Calu3 (cell line): ENCODE measurements around the gene MAP2K4. TPM values are rescaled to one million over a fixed set of nuclear protein-coding genes. Genes with fewer than 3 reads are reported as not detected.

Source experiments
- BruUV-seq: library from RNA; stranded (reverse); fragments of 400-500 nt; replicated peaks from 2 replicates; lab custom pipeline; 2021; lab: Mats Ljungman, UMichigan
- CTCF ChIA-PET: fragments of 300-600 bp; sonication (Branson Sonifier 250); formaldehyde crosslinking; loops from one replicate; lab custom pipeline; 2022; ENCODE audit warnings: antibody characterized with exemption; lab: Charles Lee
- DNase-seq: peaks from one replicate; pipeline ENCODE4 v3.0.0; 2022
- H3K27ac Mint-ChIP-seq: one replicate; pipeline ENCODE4 v1.8.0; 2022; ENCODE audit warnings: mixed read lengths; ENCODE audit not compliant: unreplicated experiment
- H3K27me3 Mint-ChIP-seq: one replicate; pipeline ENCODE4 v1.8.0; 2022; ENCODE audit warnings: mixed read lengths; ENCODE audit not compliant: unreplicated experiment
- H3K36me3 Mint-ChIP-seq: one replicate; pipeline ENCODE4 v1.8.0; 2022; ENCODE audit warnings: mild to moderate bottlenecking, moderate library complexity, mixed read lengths; ENCODE audit not compliant: insufficient read depth, unreplicated experiment
- H3K4me1 Mint-ChIP-seq: one replicate; pipeline ENCODE4 v1.8.0; 2022; ENCODE audit warnings: mild to moderate bottlenecking, low read depth, mixed read lengths; ENCODE audit not compliant: unreplicated experiment
- H3K4me3 Mint-ChIP-seq: one replicate; pipeline ENCODE4 v1.8.0; 2022; ENCODE audit warnings: mild to moderate bottlenecking, low read depth, moderate library complexity, mixed read lengths; ENCODE audit not compliant: unreplicated experiment
- H3K9me3 Mint-ChIP-seq: one replicate; pipeline ENCODE4 v1.8.0; 2022; ENCODE audit warnings: low read depth, mixed read lengths; ENCODE audit not compliant: unreplicated experiment
- CTCF ChIP-seq: fragments of 200-600 bp; IDR thresholded peaks from one replicate; pipeline ENCODE4 v1.8.0; 2022; ENCODE audit warnings: antibody characterized with exemption; ENCODE audit not compliant: unreplicated experiment
- intact Hi-C: fragments of 100-400 bp; cut with micrococcal nuclease; formaldehyde crosslinking; loops from one replicate; pipeline ENCODE4 v1.10.0; 2022; ENCODE audit not compliant: unreplicated experiment
- total RNA-seq: library from RNA; stranded (reverse); gene quantifications from 2 replicates; pipeline ENCODE4 v1.2.3, GENCODE V29; 2022

MAP2K4 gene
- total RNA-seq, 1 experiment from 2014 or later, result 16.1 TPM

DNA sequence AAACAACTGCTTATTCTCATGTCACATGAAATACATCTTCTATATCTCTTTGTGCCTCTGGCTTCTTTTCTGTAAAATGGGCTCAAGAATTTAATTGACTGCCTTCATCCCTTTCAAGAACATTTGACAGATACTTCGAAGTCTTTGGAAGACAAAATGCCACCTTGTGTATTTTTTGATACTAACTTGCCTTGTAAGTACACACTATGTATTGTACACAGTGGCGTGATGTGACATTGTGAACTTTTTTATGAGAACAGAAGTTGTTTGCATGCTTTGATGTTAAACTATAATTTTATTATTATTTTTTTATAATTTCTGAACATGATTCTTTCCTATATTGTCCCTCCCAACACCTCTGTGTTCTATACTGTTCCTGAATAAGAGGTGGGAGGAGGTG, 73.7 kb downstream of the MAP2K4 start:
- intact Hi-C loops, result no loop called here
- no peak for TF ChIP-seq CTCF
- H3K4me3 Mint-ChIP-seq, result no peak overlapping the region
- no peaks in the 10 kb centered on the region for H3K27me3 Mint-ChIP-seq
- H3K27ac Mint-ChIP-seq, result no peak overlapping the region
- no peaks in the 10 kb centered on the region for H3K36me3 Mint-ChIP-seq
- BruUV-seq, result no TSS peak
- CTCF ChIA-PET, result no interaction called here
- no peaks in the 10 kb centered on the region for H3K9me3 Mint-ChIP-seq
- peaks cover 8% of the 10 kb centered on the region for H3K4me1 Mint-ChIP-seq
- DNase-seq, result no peak

DNA sequence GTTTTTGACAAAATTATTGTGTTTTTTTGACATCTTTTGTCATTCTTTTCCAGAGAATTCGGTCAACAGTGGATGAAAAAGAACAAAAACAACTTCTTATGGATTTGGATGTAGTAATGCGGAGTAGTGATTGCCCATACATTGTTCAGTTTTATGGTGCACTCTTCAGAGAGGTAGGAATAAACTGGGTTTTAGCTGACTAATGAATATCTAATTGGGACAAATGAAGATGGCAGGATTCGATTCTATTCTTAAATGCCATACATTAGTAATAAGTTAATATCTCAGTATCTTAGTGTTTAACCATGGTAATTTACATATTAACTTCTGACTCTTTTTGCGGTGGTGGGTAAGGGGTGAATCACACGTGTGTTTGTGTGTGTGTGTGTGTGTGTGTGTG, 74.8 kb downstream of the MAP2K4 start:
- TF ChIP-seq CTCF, result no peak
- H3K27me3 Mint-ChIP-seq, result no peaks in the 10 kb centered on the region
- no peak for DNase-seq
- intact Hi-C loops, result no loop called here
- H3K4me3 Mint-ChIP-seq, result no peak overlapping the region
- H3K36me3 Mint-ChIP-seq, result no peaks in the 10 kb centered on the region
- no peak overlapping the region for H3K27ac Mint-ChIP-seq
- H3K4me1 Mint-ChIP-seq, result no peaks in the 10 kb centered on the region
- no TSS peak for BruUV-seq
- CTCF ChIA-PET, result no interaction called here
- no peaks in the 10 kb centered on the region for H3K9me3 Mint-ChIP-seq

GRCh38 chr17:12097326-12097725, 76.6 kb downstream of the MAP2K4 start:
- no peak overlapping the region for H3K4me3 Mint-ChIP-seq
- no peak for DNase-seq
- intact Hi-C loops, result no loop called here

GRCh38 chr17:12098568-12098967, 77.9 kb downstream of the MAP2K4 start:
- no peak overlapping the region for H3K4me3 Mint-ChIP-seq
- DNase-seq, result no peak
- no TSS peak for BruUV-seq
- no peak for TF ChIP-seq CTCF
- H3K27me3 Mint-ChIP-seq, result no peaks in the 10 kb centered on the region
- no peaks in the 10 kb centered on the region for H3K4me1 Mint-ChIP-seq
- intact Hi-C loops, result no loop called here
- no peak overlapping the region for H3K27ac Mint-ChIP-seq
- no peaks in the 10 kb centered on the region for H3K9me3 Mint-ChIP-seq
- CTCF ChIA-PET, result no interaction called here
- no peaks in the 10 kb centered on the region for H3K36me3 Mint-ChIP-seq

More at GRCh38 chr17:12097326-12097725, 76.6 kb downstream of the MAP2K4 start:
- no peaks in the 10 kb centered on the region for H3K9me3 Mint-ChIP-seq
- CTCF ChIA-PET, result no interaction called here
- BruUV-seq, result no TSS peak
- H3K36me3 Mint-ChIP-seq, result no peaks in the 10 kb centered on the region
- no peak overlapping the region for H3K27ac Mint-ChIP-seq
- TF ChIP-seq CTCF, result no peak
- no peaks in the 10 kb centered on the region for H3K4me1 Mint-ChIP-seq
- no peaks in the 10 kb centered on the region for H3K27me3 Mint-ChIP-seq
